ENCODE results near the gene FTCD.
"Not testable (repeated sequence)": the region's sequence is repeated elsewhere in the genome, so short reads cannot be mapped to it uniquely, and the experiment has no call there.

Gene FTCD

DNA sequence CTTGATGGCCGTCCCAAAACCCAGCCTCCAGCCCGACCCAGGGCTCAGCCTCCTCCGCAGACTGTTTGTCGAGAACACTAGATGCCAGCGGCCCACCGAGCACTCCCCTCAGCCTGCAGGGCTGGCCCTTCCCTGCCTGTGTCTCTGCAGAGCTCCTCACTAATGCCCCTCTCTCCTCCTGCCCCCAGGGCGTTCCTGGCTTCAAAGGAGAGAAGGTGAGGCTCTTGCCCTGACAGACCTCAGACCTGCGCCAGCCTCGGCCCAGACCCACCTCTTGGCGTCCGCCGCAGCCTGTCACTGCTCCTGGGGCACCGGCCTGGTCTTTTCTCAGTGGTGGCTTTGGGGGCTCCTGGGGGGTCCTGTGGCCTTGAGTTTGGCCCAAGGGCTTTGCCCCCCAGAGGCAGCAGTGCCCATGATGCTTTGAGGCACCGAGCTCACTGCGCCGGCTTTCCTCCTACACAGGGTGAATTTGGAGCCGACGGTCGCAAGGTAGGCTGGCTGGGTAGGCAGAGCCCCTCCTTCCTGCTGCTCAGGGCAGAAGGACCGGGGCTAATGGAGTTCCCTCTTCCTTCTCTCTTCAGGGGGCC, 39.1 kb downstream of the FTCD start:
- TF ChIP-seq ZNF274 (IDR thresholded peaks at IDR 0.05; ENCODE audit: low read depth, low read length): no peak
- H3K4me3 ChIP-seq (ENCODE audit: low read length): no peak overlapping the region

DNA sequence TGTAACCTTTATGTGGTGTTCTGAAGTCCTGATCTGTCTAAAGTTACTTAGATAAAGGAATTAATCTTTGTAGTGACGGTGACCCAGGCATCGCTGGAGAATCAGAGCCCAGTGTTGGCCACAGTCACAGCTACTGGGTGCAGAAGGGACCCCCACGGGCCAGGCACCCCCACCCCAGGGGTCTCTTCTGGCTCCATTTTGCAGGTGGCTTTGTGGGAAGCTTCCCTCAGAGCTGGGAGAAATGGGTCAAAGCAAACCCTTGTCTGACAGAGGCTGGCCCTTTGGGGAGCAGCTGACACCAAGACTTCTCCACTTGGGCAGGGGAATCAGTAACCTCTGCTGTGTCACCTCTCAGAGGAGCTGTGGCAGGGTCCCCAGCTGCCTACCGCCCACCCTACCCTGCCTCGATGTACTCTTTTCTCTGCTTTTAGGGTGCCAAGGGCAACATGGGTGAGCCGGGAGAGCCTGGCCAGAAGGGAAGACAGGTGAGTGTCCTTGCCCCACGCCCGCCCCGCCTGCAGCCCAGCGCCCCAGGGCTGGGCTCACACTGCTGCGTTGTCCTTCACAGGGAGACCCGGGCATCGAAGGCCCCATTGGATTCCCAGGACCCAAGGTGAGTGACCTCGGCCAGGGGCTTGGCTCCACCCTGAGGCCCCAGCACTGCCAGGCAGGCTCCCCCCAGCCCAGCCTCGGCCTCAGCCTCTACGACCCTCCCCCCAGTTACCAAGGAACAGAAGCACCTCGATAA, 39.8 kb downstream of the FTCD start:
- no peak overlapping the region for H3K4me3 ChIP-seq (ENCODE audit: low read length)
- TF ChIP-seq ZNF274 (IDR thresholded peaks at IDR 0.05; ENCODE audit: low read depth, low read length): no peak

- H3K4me3 ChIP-seq (ENCODE audit: low read length): no peak overlapping the region
- TF ChIP-seq ZNF274 (IDR thresholded peaks at IDR 0.05; ENCODE audit: low read depth, low read length): no peak
Observed at GRCh38 chr21:46114963-46115362, 40.4 kb downstream of the FTCD start.

GRCh38 chr21:46113497-46114176, 41.7 kb downstream of the FTCD start:
- no peak overlapping the region for H3K4me3 ChIP-seq (ENCODE audit: low read length)
- TF ChIP-seq ZNF274 (IDR thresholded peaks at IDR 0.05; ENCODE audit: low read depth, low read length): no peak

DNA sequence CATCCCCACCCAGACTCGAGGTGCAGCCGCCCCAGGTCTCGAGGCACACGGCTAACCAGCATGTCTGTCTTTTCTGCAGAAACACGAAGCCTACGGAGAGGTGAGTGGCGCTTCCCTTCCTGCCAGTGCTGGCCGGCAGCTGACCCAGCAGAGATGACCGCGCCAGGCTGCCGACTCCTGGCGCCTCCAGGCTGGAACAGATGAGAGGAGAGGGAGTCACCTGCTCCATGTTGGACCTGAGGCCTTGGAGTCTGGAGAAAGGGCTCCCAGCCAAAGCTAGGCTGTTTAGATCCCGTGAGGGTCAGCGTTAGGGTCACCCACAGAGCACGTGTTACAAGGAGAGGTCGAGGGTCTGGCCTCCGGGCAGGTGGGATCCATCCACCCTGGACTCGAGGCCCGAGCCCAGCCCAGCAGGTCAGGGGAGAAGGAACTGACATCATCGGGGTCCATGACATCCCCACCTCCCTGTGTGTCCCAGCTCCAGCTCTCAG, 42.6 kb downstream of the FTCD start:
- H3K4me3 ChIP-seq (ENCODE audit: low read length): no peak overlapping the region
- no peak for TF ChIP-seq ZNF274 (IDR thresholded peaks at IDR 0.05; ENCODE audit: low read depth, low read length)

- no peak overlapping the region for H3K4me3 ChIP-seq (ENCODE audit: low read length)
- no peak for TF ChIP-seq ZNF274 (IDR thresholded peaks at IDR 0.05; ENCODE audit: low read depth, low read length)
Observed at GRCh38 chr21:46111857-46112724, 43.3 kb downstream of the FTCD start.

GRCh38 chr21:46111193-46111571, 44.2 kb downstream of the FTCD start:
- no peak for TF ChIP-seq ZNF274 (IDR thresholded peaks at IDR 0.05; ENCODE audit: low read depth, low read length)
- H3K4me3 ChIP-seq (ENCODE audit: low read length): no peak overlapping the region

DNA sequence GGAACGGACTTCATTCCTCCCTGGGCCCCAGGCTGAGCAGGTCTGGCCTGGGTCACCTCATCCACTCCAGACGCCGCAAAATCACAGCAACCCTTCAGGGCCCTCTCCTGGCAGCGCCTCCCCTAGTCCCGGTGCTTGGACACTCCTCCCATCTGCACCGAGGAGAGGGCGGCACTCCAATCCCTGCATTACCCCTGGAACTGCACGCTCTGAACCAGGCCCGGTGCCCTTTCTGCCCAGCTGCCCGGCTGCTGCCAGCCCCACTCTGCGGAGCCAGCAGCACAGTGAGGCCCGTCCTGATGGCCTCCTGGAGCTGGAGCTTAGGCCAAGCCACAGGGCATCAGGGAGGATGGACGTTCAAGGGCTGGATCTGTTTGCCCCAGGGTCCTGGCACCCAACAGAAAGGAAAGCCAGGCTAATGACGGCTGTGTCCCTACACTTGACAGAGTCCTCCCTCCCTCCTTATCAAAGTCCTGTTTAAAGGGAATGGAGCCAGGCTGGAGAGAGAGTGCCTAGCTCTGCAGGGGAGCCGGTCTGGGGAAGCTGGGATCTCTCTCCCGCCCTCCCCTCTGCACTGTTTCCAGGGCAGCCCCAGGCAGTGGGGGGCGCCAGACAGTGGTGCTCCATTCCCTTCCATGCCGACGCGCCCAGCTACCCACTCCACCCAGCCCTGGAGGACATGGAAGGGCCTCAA, 44.7 kb downstream of the FTCD start:
- H3K4me3 ChIP-seq (ENCODE audit: low read length): no peak overlapping the region

GRCh38 chr21:46109313-46110221, 45.8 kb downstream of the FTCD start:
- H3K4me3 ChIP-seq (ENCODE audit: low read length): no peak overlapping the region
- no peak for TF ChIP-seq ZNF274 (IDR thresholded peaks at IDR 0.05; ENCODE audit: low read depth, low read length)

More for the DNA sequence above, 44.7 kb downstream of the FTCD start:
- TF ChIP-seq ZNF274 (IDR thresholded peaks at IDR 0.05; ENCODE audit: low read depth, low read length): no peak

- no peak overlapping the region for H3K4me3 ChIP-seq (ENCODE audit: low read length)
- TF ChIP-seq ZNF274 (IDR thresholded peaks at IDR 0.05; ENCODE audit: low read depth, low read length): no peak
Observed at GRCh38 chr21:46108827-46109312, 46.5 kb downstream of the FTCD start.

DNA sequence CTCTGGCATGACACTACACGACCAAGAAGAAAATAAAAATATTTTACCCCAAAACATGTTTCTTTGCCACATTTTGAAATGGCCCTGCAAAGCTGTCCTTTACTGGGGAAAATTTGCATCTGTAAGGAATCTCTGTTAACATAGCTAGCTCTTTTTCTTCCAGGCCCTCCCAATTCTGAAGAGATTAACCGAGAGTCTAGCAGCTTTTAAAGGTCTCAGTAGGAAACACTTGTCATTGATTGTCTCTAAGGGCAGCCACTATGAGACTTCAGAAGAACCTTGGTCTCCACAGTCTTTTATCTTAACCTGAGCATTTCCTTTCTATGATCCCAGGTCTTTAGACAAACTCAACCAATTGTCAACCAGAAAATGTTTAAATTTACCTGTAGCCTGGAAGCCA, 48.0 kb downstream of the FTCD start:
- not testable (repeated sequence) for H3K4me3 ChIP-seq (ENCODE audit: low read length)

DNA sequence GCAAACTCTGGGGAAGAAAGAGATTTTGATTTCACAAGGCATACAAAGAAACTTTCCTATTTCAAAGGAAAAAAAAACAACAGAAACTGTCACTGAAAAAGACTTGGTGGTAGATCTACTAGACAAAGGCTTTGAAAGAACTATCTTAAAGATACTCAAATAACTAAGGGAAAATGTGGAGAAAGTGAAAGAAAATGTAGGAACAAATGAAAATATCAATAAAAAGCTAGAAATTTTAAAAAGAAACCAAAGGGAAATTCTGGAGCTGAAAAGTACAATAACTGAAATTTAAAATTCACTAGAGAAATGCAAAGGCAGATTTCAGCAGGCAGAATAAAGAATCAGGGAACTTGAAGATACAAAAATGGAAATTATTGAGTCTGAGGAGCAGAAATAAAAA, 51.3 kb downstream of the FTCD start:
- no peak for TF ChIP-seq ZNF274 (IDR thresholded peaks at IDR 0.05; ENCODE audit: low read depth, low read length)
- no peak overlapping the region for H3K4me3 ChIP-seq (ENCODE audit: low read length)
